ENCODE data around the gene KCNQ1OT1. TPM values are rescaled to one million over a fixed set of nuclear protein-coding genes. Genes with fewer than 3 reads are reported as not detected.

Gene KCNQ1OT1
- polyA plus RNA-seq, 1 donor from 2014 or later, result 0.09 TPM

DNA sequence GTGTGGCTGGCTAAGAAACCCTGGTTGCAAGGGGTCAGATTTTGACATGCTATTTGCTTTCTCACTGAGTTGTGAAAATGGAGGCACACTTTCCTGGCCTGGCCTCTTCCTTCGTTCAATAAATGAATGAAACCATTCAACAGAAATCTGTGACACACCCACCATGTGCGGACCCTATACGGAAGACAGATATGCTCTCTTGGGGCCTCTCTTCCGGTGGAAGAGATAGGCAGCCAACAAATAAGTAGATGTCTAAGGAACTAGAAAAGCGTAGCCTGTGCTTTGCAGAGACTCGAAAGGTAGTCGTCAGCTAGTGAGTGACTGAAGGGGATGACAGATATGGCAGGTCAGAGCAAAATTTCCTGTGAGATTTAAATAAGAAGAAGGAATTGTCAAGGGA is 5.3 kb downstream of the KCNQ1OT1 start:
- H3K4me3 Mint-ChIP-seq, result peak overlapping the region in 2 of 4 donors; percentile 42 to 50
- peak overlapping the region in 2 of 3 donors; percentile 14 to 26 for H3K27ac Mint-ChIP-seq
- peaks cover 15 to 32% (median 17%) of the 10 kb centered on the region in 3 donors for H3K4me1 Mint-ChIP-seq
- peaks cover 5% of the 10 kb centered on the region for H3K36me3 Mint-ChIP-seq
- H3K9me3 Mint-ChIP-seq, result no peaks in the 10 kb centered on the region
- H3K27me3 Mint-ChIP-seq, result no peaks in the 10 kb centered on the region

DNA sequence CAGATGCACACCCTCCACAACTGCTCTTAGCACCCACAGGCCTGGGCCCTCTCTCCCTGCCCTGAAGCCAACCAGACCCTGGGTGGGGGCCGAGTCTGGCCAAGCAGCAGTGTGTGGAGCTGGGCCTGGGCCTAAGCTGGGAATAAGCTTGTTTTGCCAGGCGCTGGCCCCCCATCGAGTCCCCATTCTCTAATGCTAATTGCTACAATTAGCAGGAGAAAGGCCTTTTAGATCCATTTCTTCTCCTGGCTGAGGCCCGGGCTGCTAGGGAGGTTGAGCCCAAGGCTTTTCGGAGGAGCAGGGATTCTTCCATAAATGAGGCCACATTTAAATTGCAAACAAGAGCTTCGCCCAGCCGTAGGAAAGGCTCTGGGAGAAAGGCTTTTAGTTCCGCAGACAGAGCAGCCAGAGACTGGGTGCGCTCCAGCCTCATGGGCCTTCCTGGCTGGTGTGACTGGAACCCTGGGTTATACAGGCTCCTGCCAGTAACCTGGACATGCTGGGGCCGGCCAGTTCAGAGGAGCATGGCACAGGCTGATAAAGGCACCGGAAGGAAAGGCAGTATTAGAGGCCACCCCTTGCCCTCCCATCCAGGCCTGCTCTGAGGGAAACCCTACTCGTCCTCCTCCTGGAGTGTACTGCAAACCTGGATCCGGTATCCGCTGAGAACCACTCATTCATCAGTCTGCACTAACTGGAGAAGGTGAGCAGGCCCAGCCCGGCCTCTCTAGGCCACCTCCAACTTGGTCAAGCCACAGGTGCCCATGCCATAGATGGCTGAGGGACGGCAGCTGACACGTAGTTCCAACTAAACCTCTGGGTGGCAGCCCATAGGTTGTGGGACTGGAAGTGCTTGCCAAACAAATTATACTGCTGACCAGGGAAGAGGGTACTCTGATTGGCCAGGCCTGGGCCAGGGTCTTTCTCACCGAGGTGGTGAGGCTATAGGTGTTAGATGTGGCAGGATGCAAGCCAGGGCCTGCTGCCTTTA is 6.2 kb downstream of the KCNQ1OT1 start:
- H3K27me3 Mint-ChIP-seq, result no peaks in the 10 kb centered on the region
- H3K4me1 Mint-ChIP-seq, result peaks cover 11 to 35% (median 17%) of the 10 kb centered on the region in 3 donors
- H3K9me3 Mint-ChIP-seq, result no peaks in the 10 kb centered on the region
- H3K4me3 Mint-ChIP-seq, result no peak overlapping the region
- H3K36me3 Mint-ChIP-seq, result peaks cover 5% of the 10 kb centered on the region
- peak overlapping the region in 1 of 3 donors; percentile 26 for H3K27ac Mint-ChIP-seq

DNA sequence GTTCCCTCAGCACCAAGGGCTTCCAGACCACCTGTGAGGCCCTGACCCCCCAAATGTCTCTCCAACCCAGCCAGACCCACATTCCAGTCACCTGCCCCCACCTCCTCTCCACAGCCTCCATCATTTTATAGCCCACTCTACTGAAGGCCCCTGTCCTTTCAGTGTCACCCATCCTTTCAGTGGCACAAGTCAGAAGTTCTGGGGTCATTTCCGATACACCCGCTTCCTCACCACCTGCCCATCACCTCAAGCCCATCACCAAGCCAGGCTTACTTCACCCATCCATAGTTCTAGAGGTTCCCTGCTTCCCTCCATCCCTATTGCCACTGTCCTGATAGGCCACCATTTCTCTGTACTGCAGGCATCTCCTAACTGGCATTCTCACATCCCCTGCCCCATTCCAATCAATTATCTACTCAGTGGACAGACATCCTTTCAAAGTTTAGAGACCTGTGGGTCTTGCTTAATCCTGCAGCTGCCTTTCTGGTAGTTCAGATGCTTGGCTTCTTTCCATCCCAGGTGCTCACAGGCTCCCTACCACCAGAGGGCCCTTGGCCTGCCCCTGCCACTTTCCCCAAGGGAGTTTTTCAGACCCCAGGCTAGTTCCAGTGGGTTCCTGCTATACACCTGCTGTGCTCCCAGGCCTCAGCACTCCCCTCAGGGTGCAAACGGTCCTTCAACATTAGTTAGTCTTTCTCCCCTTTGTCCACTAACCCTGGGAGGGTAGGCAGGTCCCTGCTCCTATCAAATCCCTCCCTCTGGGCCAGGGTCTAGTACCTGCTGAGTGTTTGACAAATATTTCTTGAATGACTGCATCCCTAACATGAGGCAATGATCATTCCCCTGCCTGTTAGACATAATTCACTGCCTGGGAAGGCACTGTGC is 7.6 kb downstream of the KCNQ1OT1 start:
- H3K27ac Mint-ChIP-seq, result peak overlapping the region in 1 of 3 donors; percentile 75
- H3K9me3 Mint-ChIP-seq, result no peaks in the 10 kb centered on the region
- no peak overlapping the region for H3K4me3 Mint-ChIP-seq
- no peaks in the 10 kb centered on the region for H3K27me3 Mint-ChIP-seq
- peaks cover 5% of the 10 kb centered on the region for H3K36me3 Mint-ChIP-seq
- H3K4me1 Mint-ChIP-seq, result peaks cover 11 to 30% (median 17%) of the 10 kb centered on the region in 3 donors

DNA sequence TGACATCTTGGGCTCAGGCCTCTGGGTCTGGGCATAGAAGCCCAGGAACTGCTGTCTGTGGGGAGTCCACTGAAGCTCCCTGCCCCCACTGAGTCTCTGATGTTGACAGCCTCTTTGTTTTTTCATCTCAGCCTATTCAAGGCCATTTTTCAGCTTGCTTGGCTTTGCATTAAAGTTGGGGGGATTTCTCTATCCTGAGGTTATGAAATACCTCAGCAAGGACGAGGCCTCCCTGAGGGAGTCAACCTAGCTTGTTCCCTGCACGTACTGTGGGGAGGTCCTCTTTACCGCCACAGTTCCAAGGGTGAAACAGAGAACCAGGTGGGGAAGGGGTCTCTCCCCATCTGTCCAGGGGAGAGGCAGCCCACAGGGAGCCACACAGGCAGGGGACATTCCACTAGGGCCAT is 8.4 kb downstream of the KCNQ1OT1 start:
- H3K27ac Mint-ChIP-seq, result no peak overlapping the region
- H3K27me3 Mint-ChIP-seq, result no peaks in the 10 kb centered on the region
- H3K4me1 Mint-ChIP-seq, result peaks cover 11 to 22% (median 14%) of the 10 kb centered on the region in 3 donors
- H3K9me3 Mint-ChIP-seq, result no peaks in the 10 kb centered on the region
- H3K4me3 Mint-ChIP-seq, result no peak overlapping the region
- peaks cover 5% of the 10 kb centered on the region for H3K36me3 Mint-ChIP-seq

DNA sequence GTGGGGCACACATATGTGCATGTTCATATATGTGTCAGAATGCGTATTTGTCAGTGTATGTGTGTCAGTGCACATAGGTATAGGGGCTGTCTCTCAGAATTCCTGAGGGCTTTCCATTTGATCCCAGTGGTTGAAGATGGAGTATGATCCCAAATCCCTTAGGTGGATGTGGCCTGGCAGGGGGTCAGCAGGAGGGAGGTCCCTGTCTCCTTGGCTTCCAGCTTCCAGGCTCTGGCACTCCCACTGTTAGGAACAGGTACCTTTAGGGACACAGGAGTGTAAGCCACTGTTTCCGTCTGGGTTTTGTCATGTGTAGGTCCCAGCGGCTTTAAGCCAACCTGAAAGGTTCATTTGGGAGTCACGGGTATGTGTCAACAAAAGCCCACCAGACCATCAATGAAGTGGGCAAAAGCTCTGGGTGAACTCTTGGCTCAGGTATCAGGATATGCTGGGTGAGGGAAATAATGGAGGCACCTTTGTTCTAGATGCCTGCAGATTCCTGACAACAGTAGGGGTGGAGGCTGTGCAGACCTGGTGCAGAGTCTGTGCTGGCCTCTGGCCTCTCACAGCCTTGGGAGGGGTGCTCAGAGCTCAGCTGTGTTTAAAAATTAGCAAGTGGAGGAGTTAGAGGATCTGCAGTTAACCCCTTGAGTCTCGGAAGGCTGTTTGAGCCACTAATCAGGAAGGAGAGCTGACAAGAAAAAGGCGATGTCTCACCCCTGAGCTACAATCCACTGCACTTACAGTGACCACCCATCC is 9.0 kb downstream of the KCNQ1OT1 start:
- H3K4me3 Mint-ChIP-seq, result no peak overlapping the region
- H3K4me1 Mint-ChIP-seq, result peaks cover 11 to 20% (median 14%) of the 10 kb centered on the region in 3 donors
- peaks cover 5% of the 10 kb centered on the region for H3K36me3 Mint-ChIP-seq
- no peaks in the 10 kb centered on the region for H3K27me3 Mint-ChIP-seq
- H3K9me3 Mint-ChIP-seq, result no peaks in the 10 kb centered on the region
- H3K27ac Mint-ChIP-seq, result no peak overlapping the region

DNA sequence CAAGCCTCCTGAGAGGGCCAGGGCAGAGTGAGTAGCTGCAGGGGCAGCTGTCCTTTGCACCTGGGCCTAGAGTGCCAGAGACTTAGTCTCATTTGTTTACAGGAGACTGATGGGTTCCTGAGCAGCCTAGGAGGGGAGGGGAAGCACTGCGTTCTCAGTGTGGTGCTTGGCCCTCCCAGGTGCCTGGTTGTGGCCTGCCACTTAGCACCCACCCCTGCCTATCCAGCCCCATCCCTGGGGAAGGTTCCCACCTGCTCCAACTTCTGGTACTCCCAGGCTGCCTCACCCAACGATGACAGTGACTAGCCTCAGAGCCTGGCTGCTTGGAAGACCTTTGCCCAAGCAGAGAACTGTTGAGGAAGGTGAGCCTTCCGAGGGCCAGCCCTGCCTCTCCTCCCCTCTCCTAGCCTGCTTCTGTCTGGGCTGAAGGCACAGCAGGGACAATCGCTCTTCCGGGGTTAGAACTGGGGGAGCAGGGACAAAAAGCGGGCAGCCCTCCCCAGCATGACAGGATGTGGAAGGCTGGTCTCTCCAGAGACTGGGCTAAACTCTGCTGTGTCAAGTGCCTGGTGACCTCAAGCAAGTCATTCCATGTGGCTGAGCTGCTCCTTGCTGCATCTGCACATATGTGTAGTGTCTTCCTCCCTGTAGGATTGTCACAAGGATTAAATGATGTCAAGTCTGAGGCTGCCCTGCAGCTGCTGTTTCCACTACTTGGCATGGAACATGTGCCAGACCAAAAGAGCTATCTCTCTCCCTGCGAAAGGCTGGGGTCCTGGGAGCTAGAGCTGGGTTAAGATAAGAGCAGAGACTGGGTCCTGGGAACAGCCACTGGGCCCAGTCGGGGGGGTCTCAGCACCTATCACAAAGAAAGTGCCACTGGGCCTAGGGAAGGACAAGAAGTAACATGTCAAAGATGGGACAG is 9.9 kb downstream of the KCNQ1OT1 start:
- Mint-ChIP-seq H3K27ac (no peak overlapping the region), H3K4me1 (peaks cover 10 to 13% (median 12%) of the 10 kb centered on the region in 3 donors), H3K27me3 (no peaks in the 10 kb centered on the region), H3K9me3 (no peaks in the 10 kb centered on the region), H3K36me3 (peaks cover 5% of the 10 kb centered on the region), H3K4me3 (peak overlapping the region in 1 of 4 donors; percentile 16)

DNA sequence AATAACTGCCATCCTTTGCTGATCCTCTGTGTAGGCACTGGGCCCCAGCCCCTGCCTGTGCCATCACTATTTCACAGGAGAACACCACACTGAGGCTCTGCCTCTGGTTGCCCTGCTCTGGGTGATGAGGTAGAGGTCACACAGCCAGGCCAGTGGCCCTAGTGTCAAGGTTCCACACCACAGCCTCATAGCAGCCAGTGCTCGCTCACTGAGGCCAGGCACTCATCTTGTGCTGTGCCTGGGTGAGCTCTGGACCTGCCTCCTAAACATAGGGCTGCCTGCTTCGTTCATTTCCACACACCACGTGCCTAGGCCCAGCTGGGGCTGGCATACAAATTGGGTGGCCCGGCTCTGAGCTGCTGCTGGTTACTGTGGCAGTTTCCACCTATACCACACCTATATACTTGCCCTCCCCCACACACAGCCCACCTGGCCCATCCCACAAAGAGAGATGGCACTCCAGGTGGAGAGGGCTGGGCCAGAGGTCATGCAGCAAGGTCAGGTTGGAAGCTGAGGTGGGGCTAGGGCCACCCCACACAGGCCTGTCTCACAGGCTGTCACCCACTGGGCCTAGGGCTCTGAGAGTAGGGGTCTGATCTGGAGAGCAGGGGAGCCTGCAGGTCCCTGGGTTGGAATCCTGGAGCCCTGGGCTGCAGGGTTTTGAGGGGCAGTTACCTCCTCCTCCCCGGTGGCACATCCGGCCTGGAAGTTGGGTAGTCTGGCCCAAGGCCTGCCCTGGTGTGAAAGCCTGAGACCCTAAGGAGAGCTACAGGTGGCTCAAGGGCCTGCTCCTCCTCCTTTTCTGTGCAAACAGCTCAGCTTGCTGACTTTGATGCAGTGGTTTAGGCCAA is 11.2 kb downstream of the KCNQ1OT1 start:
- Mint-ChIP-seq H3K27me3 (no peaks in the 10 kb centered on the region), H3K4me3 (no peak overlapping the region), H3K27ac (no peak overlapping the region)

DNA sequence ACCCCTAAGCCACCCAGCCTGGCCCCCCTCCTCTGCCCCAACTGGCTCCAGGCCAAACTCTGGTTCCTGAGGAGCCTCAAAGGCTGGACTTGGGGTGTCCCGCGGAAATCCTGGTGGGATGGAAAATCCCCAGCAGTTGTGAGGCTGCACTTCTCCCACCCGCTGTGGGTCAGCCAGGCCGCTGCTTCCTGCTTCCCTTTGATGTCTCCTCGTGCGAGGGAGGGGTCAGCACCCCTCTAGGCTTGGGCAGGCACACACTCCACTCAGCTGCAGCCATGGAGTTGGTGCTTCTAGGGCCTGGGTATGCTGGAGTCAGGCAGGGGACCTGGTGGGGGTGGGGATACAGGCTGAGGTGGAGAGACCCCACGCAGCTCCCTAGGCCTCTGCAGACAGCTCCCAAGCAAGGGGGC is 12.0 kb downstream of the KCNQ1OT1 start:
- H3K36me3 Mint-ChIP-seq, result peaks cover 4% of the 10 kb centered on the region
- H3K27me3 Mint-ChIP-seq, result no peaks in the 10 kb centered on the region
- H3K9me3 Mint-ChIP-seq, result no peaks in the 10 kb centered on the region
- peaks cover 0 to 12% (median 5%) of the 10 kb centered on the region in 3 donors for H3K4me1 Mint-ChIP-seq
- no peak overlapping the region for H3K4me3 Mint-ChIP-seq
- H3K27ac Mint-ChIP-seq, result no peak overlapping the region

More for the DNA sequence above, 11.2 kb downstream of the KCNQ1OT1 start:
- Mint-ChIP-seq H3K36me3 (peaks cover 4% of the 10 kb centered on the region), H3K4me1 (peaks cover 0 to 7% (median 4%) of the 10 kb centered on the region in 3 donors), H3K9me3 (no peaks in the 10 kb centered on the region)

DNA sequence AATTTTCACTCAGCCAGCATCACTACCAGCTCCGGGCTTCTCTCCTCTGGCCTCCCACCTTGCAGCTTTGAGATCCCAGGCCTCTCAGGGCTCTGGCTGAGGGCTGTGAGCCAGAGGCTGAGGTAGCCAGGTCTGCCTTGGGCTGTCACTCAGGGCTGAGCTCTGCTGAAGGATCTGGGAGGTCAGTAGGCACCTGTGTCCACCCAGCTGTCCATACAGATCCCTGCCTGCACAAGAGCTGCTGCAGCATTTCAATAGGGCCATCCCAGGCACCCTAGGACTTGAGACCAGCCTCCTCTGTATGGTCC is 12.6 kb downstream of the KCNQ1OT1 start:
- H3K36me3 Mint-ChIP-seq, result peaks cover 4% of the 10 kb centered on the region
- no peaks in the 10 kb centered on the region for H3K27me3 Mint-ChIP-seq
- H3K4me1 Mint-ChIP-seq, result peaks cover 0 to 12% (median 7%) of the 10 kb centered on the region in 3 donors
- no peaks in the 10 kb centered on the region for H3K9me3 Mint-ChIP-seq
- H3K4me3 Mint-ChIP-seq, result no peak overlapping the region
- H3K27ac Mint-ChIP-seq, result no peak overlapping the region

DNA sequence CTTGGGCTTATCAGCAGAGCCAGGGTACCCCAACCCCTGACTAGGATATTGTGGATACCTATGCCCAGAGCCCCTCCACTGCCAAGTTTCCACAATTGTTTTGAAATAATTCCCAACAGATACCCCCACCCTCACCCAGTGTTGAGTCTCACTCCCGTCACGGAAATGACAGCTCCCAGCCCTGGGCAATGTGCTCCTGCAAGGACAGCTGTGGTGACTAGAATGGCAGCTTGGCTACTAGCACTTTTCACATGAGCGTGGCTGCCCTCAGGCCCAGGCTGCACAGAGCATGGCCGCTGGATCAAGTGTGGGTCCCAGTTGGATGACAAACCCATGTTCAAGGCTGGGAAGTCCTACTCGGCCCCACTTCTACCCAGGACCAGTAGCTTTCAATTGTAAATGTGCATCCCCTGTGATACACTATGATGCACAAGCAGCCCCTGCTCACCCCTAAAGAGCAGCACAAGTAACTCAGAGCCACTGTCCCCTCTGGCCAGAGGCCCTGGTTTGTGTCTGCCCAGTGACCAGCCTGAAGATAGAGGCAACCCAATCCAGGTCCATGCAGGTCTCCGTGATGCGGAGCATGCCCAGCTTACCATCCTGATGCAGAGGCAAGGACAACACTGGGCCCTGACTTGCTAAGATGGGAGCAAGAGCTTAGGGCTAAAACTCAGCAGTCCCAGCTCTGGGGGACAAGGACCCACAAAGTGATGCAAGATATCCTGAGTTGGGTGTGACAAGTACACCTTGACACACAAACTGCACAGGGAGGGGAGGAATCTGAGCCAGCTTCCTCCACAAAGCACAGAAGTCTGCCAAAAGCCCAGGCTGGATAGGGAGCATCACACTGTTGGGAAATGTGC is 13.2 kb downstream of the KCNQ1OT1 start:
- H3K4me1 Mint-ChIP-seq, result peaks cover 3 to 17% (median 12%) of the 10 kb centered on the region in 3 donors
- H3K4me3 Mint-ChIP-seq, result no peak overlapping the region
- no peak overlapping the region for H3K27ac Mint-ChIP-seq
- no peaks in the 10 kb centered on the region for H3K27me3 Mint-ChIP-seq
- H3K36me3 Mint-ChIP-seq, result peaks cover 4% of the 10 kb centered on the region
- no peaks in the 10 kb centered on the region for H3K9me3 Mint-ChIP-seq

DNA sequence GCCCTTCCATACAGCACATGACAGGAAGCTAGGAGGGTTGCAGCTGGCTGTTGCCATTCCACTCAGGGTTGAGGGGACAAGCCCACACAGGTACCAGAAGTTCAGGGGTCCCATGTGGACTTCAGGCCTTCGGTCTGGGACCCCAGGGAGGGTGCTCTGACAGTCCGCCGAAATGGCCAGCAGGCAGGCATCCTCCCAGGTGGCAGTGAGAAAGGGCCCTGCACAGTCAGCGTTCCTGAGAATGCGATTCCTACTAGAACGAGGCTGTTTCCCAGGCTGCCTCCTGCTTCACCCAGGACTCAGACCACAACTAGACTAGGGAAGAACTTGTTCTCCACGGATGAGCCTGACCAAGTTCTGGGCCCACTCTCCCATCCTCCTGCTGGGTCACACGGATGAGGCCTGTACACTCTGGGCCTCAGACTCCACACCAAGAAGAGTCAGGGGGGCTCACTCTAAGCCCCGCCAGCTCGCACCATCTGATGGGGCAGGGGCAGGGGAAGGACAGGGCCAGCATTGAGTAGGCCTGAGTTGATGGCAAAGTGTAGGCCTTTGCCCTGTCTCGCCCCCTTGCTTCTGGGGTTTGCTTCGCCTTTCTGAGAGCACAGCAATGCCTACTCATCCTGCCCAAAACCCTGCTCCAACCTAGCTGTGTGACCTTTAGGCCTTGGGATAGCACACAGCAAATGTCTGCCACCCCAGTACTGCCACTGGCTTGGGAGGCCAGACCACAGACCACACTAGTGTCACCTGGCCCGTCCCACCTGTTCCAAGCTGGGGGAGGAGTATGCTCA is 14.0 kb downstream of the KCNQ1OT1 start:
- no peaks in the 10 kb centered on the region for H3K9me3 Mint-ChIP-seq
- no peaks in the 10 kb centered on the region for H3K27me3 Mint-ChIP-seq
- H3K4me3 Mint-ChIP-seq, result no peak overlapping the region
- H3K36me3 Mint-ChIP-seq, result peaks cover 4% of the 10 kb centered on the region
- H3K27ac Mint-ChIP-seq, result no peak overlapping the region
- H3K4me1 Mint-ChIP-seq, result peaks cover 7 to 18% (median 17%) of the 10 kb centered on the region in 3 donors

DNA sequence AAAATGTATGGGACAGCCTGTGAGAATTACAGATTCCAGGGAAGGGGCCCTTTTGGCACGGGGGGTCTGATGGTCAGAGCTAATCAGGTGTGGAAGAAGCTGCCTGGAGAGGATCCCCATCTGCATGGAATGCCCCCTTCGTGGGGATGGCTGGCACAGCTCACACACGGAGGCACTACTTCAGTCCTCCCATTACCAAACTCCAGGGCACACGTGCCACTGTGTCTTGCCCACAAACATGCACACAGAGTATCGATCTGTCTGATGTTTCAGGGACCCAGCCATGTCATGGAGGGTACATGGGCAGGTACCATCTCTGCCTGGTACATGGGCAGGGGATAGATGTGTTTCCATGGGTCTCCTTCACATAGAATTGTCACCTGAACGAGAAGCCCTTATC is 14.7 kb downstream of the KCNQ1OT1 start:
- H3K27ac Mint-ChIP-seq, result no peak overlapping the region
- no peak overlapping the region for H3K4me3 Mint-ChIP-seq
- peaks cover 7 to 18% (median 15%) of the 10 kb centered on the region in 3 donors for H3K4me1 Mint-ChIP-seq

More for the DNA sequence above, 14.7 kb downstream of the KCNQ1OT1 start:
- Mint-ChIP-seq H3K9me3 (no peaks in the 10 kb centered on the region), H3K36me3 (peaks cover under 1% of the 10 kb centered on the region), H3K27me3 (no peaks in the 10 kb centered on the region)
